ENCODE results near the gene LUC7L3.

GRCh38 chr17:50754521-50754920, 35.1 kb downstream of the LUC7L3 start:
- no peak for TF ChIP-seq CTCF (IDR thresholded peaks at IDR 0.05)
- TF ChIP-seq POLR2A (IDR thresholded peaks at IDR 0.05), result no peak

Data from lower leg skin (tissue), 3 donors.